Cerebellar nuclear complex (tissue), 1 donor: ENCODE results near the gene ADAMTSL2.

Experiments used
- DNase-seq, 2 experiments: peaks; one replicate each; lab custom pipeline; 2025; lab: John Stamatoyannopoulos, UW

Gene ADAMTSL2

GRCh38 chr9:133534346-133535291 is at the start of gene ADAMTSL2:
ADAMTSL2 (plus strand) TSS chr9:133534704; CDS start chr9:133536713, 2,009 bp downstream.
- no peak for DNase-seq

- DNase-seq, result no peak
These were observed 48.8 kb upstream of the ADAMTSL2 start for GRCh38 chr9:133485531-133486260.

- no peak for DNase-seq
These were observed 47.2 kb upstream of the ADAMTSL2 start for GRCh38 chr9:133487331-133487725.

GRCh38 chr9:133488686-133489252 is 45.7 kb upstream of the ADAMTSL2 start:
- DNase-seq, result no peak

GRCh38 chr9:133489253-133490190 is 45.0 kb upstream of the ADAMTSL2 start:
- DNase-seq, result no peak

GRCh38 chr9:133490201-133490681 is 44.3 kb upstream of the ADAMTSL2 start:
- no peak for DNase-seq

GRCh38 chr9:133490865-133491655 is 43.4 kb upstream of the ADAMTSL2 start:
- no peak for DNase-seq

- no peak for DNase-seq
These were observed 42.9 kb upstream of the ADAMTSL2 start for GRCh38 chr9:133491656-133491925.

GRCh38 chr9:133492061-133493021 is 42.2 kb upstream of the ADAMTSL2 start:
- DNase-seq, result no peak

- no peak for DNase-seq
These were observed 41.1 kb upstream of the ADAMTSL2 start for GRCh38 chr9:133493428-133493827.

GRCh38 chr9:133493845-133494540 is 40.5 kb upstream of the ADAMTSL2 start:
- no peak for DNase-seq

GRCh38 chr9:133494636-133495326 is 39.7 kb upstream of the ADAMTSL2 start:
- DNase-seq, result no peak

- no peak for DNase-seq
These were observed 38.9 kb upstream of the ADAMTSL2 start for GRCh38 chr9:133495327-133496293.

GRCh38 chr9:133496861-133497842 is 37.4 kb upstream of the ADAMTSL2 start:
- no peak for DNase-seq

- DNase-seq, result no peak
These were observed 35.2 kb upstream of the ADAMTSL2 start for GRCh38 chr9:133499132-133499891.
